GM21825 (cell line): ENCODE measurements around the gene CEP350.

Experiments
- ATAC-seq: cut with Tn5 transposase; IDR thresholded peaks from one replicate; pipeline ENCODE4 v1.9.1; 2021; ENCODE audit warnings: mild to moderate bottlenecking, moderate library complexity; ENCODE audit not compliant: unreplicated experiment

CEP350 gene

DNA sequence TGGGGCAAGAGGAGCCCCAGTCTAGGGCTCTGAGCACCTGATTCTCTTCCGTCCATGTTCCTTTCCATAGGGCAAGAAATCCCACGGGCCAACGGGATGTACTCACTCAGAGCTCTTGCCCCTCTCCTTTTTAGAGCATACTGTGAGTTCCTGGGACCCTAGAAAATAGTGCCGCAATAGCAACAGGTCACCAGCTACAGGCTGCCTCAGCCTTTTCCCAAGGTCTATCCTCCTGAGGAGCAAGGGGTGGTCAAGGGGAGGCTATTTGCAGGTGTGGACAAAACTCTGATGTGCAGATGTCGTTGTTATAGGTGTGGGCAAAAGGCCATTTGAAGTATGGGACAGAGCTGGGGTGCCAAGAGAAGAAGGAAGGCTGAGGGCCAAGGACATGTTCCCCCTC lies 198.4 kb downstream of the CEP350 start:
- no peak for ATAC-seq

DNA sequence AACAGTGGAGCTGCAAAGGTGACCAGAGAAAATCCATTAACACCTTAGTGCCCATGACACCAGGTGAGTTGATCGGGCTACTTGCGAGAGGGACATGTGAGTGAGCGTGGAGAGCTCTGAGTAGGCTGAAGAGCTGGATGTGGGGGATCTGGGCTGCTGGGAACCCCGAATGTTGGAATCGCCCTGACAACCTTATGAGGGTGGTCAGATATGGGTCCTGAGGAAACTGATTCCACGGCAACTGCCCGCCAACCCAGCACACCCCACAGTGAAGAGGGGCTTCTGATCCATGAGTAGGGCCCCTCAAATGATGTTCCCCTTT lies 199.4 kb downstream of the CEP350 start:
- ATAC-seq, result no peak

DNA sequence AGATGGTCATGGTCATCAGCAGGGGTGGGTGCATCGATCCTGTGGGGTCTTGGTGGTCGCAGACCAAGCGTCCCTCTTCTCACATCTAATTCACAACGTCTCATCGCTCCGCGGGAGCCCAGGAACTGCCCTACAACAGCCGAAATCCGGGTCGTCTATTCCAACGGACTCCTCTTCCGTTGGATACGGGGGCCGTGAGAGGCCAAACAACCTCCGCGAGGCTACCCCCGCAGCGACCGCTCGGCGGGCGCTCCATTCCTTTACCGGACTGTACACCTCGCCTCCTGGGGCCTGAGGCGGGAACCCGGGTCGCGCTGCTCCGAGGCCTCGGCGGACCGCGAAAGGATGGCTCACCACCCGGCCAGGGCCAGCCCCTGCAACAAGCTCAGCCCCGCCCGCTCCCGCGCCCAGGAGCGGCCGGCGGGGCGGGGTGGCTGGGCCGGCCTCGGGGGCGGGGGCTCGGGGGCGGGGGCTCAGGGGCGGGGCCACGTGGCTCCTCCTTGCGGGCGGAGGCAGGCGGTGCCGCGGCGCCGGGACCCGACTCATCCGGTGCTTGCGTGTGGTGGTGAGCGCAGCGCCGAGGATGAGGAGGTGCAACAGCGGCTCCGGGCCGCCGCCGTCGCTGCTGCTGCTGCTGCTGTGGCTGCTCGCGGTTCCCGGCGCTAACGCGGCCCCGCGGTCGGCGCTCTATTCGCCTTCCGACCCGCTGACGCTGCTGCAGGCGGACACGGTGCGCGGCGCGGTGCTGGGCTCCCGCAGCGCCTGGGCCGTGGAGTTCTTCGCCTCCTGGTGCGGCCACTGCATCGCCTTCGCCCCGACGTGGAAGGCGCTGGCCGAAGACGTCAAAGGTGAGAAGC lies 199.9 kb downstream of the CEP350 start, which contains the start of gene QSOX1:
Gene QSOX1 (plus strand): TSS at position 545 of the 857 bp plus-strand sequence. CDS start 39 bp downstream, at position 584.
- peak; percentile 92 for ATAC-seq

DNA sequence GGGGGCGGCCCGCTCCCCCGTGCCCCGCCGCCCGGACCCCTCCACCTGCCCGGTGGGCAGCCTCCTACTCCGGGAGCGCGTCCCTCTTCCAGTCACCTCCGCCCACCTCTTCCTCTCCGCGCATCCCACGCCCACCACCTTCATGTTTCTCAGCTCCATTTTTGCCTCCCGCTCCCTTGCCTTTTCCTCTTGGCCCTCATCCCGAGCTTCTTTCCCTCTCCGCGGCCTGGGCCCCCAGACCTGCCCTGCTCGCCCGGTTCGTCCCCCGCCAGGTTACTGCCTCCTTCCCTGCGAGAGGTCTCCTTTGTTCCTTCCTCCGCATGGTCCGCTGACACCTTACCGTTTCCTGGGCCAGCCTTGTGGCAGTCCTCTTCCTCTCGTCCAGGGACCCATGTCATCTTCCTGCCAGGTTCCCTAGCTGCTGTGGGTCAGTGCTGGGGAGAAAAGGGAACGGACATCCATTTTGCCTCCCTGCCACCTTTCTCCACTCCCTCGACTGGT lies 200.6 kb downstream of the CEP350 start:
- ATAC-seq, result no peak

DNA sequence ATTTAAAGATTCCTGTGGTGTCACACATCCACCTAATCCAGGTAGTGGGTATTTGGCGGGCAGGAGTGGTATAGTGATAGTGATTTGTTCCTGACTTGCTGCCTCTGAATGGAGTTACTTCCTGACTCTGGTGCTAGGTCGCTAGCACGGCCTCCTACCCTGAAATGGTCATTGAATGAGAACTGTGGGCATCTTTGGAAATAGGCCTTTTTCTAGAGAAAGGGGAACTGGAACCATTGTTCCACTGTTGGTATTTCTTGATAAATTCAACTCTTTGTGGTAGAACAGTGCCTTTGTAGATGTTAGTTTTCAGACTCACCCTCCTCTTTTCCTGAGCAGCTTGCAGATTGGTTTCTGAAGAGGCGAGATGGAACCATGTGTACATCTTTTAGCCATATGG lies 201.6 kb downstream of the CEP350 start:
- no peak for ATAC-seq

DNA sequence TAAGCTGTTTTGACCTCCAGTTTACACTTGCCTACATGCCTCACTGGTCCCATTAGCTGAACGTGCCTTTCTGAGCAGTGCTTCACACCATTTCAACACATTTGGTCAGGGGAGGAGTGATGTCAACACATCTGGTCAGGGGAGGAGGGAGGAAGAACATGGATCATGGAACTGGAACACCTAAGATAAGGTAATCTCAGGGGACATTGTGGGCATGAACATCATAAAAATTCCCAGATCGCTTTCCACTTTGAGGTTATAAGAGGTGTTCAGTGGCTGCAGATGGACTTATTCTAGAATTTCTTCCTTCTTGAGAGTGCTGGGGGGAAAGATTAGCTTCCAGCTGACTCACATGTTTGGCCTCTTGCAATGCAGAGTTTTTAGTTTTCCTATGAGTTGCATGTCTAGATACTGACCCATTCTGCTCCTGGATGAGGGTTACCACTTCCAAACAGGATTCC lies 202.1 kb downstream of the CEP350 start:
- ATAC-seq, result no peak

DNA sequence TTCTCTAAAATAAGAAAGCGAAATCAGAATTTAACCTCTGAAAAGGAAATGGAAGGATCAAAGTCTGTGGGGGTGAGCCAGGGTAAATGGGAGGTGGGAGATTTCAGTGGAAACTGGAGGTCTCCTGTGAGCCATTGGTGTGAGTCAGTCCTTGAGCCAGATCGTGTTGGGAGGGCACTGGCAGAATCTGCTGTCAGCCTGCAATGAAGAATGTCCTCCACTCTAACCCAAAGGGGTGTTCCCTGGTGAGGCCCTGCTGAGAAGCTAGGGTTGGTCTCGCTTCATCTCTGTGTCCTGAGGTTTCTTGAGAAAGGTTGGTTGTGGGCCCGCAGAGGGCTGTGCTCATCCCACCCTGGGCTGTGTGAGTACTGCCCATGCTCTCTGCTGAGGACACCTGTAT lies 202.5 kb downstream of the CEP350 start:
- no peak for ATAC-seq

DNA sequence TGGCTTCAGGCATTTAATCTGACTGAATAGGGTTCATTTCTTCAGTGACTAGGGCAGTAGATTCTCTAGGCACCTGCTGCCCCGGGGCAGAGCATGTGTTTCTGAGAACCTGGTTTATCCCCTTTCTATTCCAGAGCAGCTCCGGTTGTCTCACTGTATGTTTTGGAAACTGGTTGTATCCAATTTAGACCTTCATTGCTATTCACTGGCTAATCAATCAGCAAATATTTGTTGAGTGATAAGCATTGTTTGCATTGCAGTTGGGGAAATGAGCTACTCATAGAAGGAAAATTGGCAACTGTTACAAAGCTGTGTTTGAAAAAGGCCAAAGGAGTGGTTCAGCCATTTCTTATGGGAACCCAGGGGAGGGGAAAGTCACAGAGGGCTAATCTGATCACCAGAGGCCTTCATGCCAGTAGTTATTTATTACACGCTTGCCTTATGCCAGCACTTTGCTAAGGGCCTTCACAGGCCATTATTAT lies 203.0 kb downstream of the CEP350 start:
- ATAC-seq, result no peak

DNA sequence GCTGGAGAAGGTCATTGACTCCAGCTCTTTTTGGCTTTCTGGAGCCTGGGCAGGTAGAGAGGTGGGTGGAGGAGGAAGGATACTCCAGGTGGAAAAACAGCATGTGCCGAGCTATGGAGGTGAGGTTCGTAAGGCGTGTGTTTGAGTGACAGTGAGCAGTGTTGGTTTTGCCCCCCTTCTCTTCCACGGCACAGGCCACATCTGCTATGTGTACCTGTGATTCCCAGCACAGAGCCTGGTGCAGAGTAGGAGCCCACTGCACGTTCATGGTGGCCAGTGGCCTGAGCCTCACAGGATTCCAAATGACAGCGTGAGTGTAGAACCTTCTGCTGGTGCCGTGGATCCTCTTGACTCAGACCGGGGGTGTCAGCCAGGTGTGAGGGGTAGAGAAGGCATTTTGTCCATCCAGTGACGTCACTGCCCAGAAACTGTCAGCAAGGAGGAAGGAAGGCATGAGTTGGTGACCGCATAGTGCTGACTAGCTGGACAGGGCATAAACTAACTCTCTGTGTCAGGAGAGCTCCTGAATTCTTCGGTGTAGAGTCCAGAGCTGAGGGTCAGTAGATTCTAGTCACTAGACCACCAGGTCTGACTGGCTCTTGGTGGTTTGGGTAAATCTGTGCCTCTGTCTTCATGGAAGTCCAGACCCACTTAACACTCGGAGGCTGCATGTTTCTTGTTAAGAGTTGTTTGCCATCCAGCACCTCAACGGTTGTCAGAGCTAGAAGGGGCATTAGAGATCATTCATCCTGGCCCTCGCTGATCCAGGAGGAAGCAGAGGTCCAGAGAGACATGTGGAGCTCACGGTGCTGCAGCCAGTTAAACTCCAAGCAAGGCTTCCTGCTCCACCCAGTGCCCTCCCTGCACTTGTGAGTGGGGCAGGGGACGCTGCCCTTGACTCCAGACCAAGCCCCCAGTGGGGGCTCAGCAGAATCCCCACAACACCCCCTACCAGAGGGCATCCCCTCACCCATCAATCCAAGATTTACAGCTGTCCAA lies 203.8 kb downstream of the CEP350 start:
- ATAC-seq, result no peak

DNA sequence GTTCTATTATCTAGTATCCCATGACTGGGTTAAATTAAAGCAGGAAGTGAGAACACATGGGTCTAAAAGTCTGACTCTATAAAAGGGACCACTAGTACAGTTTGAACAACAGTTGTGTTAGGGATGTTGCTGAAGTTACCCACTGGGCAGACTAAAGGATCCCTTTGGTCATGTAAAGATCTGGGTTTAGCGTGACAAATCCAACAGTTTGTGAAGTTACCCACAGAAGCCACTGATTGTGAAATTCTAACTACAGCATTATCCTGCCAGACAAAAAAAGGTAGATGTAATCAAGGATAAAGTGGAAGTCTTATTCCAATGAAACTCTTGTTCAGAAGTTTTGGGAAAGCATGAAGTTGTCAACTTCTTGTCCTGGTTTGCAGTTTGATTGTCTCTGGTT lies 205.7 kb downstream of the CEP350 start:
- no peak for ATAC-seq

DNA sequence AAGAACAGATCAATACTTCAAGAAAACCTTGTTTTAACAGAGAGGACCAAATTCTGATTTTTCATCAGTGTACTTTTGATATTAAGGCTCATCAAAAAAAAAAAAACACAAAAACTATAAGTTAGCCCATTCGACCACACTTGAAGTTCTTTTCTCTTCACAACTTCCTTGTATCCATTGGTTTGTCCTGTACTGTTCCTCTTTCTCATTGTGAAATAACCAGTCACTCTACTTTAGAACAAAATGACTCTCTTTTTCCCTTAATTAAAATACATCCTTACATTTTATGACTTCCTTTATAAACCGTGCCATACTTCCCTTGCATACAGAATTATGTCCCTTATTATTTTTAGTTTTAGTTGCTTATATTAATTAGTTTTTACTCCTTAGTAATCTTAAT lies 208.4 kb downstream of the CEP350 start:
- no peak for ATAC-seq
